GM12892 (cell line): ENCODE measurements around the gene CXXC4.

ENCODE experiments used
- POLR2A ChIP-seq: IDR thresholded peaks from 2 replicates; pipeline ENCODE4 v1.6.1; 2011; ENCODE audit warnings: low read depth, low read length, control low read depth
- POLR2AphosphoS5 ChIP-seq: IDR thresholded peaks from 2 replicates; pipeline ENCODE4 v1.6.1; 2011; ENCODE audit warnings: low read depth, low read length, control low read depth

GRCh38 chr4:104490770-104491480, 3.8 kb downstream of the CXXC4 start:
- TF ChIP-seq POLR2AphosphoS5 (0 out of 2 replicates have a peak, but pooled peaks have one; percentile 54), POLR2A (peak; percentile 59; the same call in 1 of the 2 replicates)
